Stomach (tissue), 9 donors: ENCODE results near the gene RAB3GAP2. TPM values are rescaled to one million over a fixed set of nuclear protein-coding genes. Genes with fewer than 3 reads are reported as not detected.
"Not testable (repeated sequence)": the region's sequence is repeated elsewhere in the genome, so short reads cannot be mapped to it uniquely, and the experiment has no call there.

Experiments used
- DNase-seq, 2 donors: peaks; one replicate each; pipeline versions ENCODE4 v3.0.0 to v3.0.0-alpha.2; 2013 to 2019
- H3K27ac ChIP-seq, 5 donors: fragments of 200-600 bp in 4 of 5; sonication (generic) in 4 of 5; one replicate each; pipeline ENCODE4 v1.5.1; 2013 to 2019; ENCODE audit warnings: mild to moderate bottlenecking in 1 of 5, moderate library complexity in 1 of 5
- H3K27me3 ChIP-seq, 3 donors: fragments of 200-600 bp; sonication (generic); one replicate each; pipeline ENCODE4 v1.5.1; 2017 to 2019; ENCODE audit warnings: mixed run types in 1 of 3
- H3K36me3 ChIP-seq, 4 donors: fragments of 200-600 bp; sonication (generic); 1 replicate in 3 of 4; 2 replicates in 1 of 4; pipeline ENCODE4 v1.5.1; 2016 to 2019
- H3K4me1 ChIP-seq, 4 donors: fragments of 200-600 bp; sonication (generic); one replicate each; pipeline ENCODE4 v1.5.1; 2016 to 2019
- H3K4me3 ChIP-seq, 4 donors: fragments of 200-600 bp; sonication (generic) in 3 of 4; one replicate each; pipeline ENCODE4 v1.5.1; 2016 to 2019; ENCODE audit warnings: mild to moderate bottlenecking in 1 of 4
- H3K9me3 ChIP-seq, 4 donors: fragments of 200-600 bp; sonication (generic); one replicate each; pipeline ENCODE4 v1.5.1; 2016 to 2019
- EP300 ChIP-seq: sonication (generic); formaldehyde crosslinking; IDR thresholded peaks from one replicate; pipeline ENCODE4 v1.6.1; 2017; ENCODE audit warnings: antibody characterized with exemption
- POLR2A ChIP-seq, 4 donors: fragments of 450-650 bp; IDR thresholded peaks; one replicate each; pipeline ENCODE4 v1.6.1; 2016; ENCODE audit warnings: antibody characterized with exemption in 4 of 4, control low read depth in 2 of 4, mild to moderate bottlenecking in 1 of 4, moderate library complexity in 1 of 4
- POLR2AphosphoS5 ChIP-seq, 3 donors: sonication (generic); formaldehyde crosslinking; IDR thresholded peaks; one replicate each; pipeline ENCODE4 v1.6.1; 2016; ENCODE audit warnings: antibody characterized with exemption in 3 of 3
- WGBS, 5 donors: extraction: QIAGEN DNeasy Blood & Tissue Kit in 3 of 5; methylation state at CpG; one replicate each; pipeline versions ENCODE4 v1.1.5 to v1.1.7; 2013 to 2018; 5-methylcytosine and 5-hydroxymethylcytosine counted together
- intact Hi-C: fragments of 100-400 bp; cut with DNase I; formaldehyde crosslinking; loops from one replicate; pipeline ENCODE4 v1.15.1; 2023; ENCODE audit warnings: low total_unique reads
- polyA plus RNA-seq, 3 donors: library from polyadenylated mRNA; stranded (reverse); fragments of 200-250 nt; gene quantifications; one replicate each; pipeline ENCODE4 v1.2.3, GENCODE V29; 2013
- total RNA-seq, 5 donors: library from RNA; depleted of rRNA; stranded (reverse); fragments of >200 nt; gene quantifications; one replicate each; pipeline versions ENCODE4 v1.1.0 to v1.2.3, GENCODE V29; 2014 to 2016
- TF ChIP-seq, protein P1 (sequence below), 7 experiments: fragments of 450-650 bp in 4 of 7; fragments of 200-600 bp in 3 of 7; sonication (generic) in 3 of 7; IDR thresholded peaks; one replicate each; pipeline ENCODE4 v1.5.1; 2016 to 2019; ENCODE audit warnings: antibody characterized with exemption in 7 of 7, control low read depth in 2 of 7, mild to moderate bottlenecking in 1 of 7
- donor health status: healthy with polysubstance abuse.
- donor health status: Bipolar disorder and iron deficiency.
- donor health status: healthy.

Gene RAB3GAP2
- total and polyA plus RNA-seq, 8 donors = 3.7 to 56.0 (median 14.8) TPM

DNA sequence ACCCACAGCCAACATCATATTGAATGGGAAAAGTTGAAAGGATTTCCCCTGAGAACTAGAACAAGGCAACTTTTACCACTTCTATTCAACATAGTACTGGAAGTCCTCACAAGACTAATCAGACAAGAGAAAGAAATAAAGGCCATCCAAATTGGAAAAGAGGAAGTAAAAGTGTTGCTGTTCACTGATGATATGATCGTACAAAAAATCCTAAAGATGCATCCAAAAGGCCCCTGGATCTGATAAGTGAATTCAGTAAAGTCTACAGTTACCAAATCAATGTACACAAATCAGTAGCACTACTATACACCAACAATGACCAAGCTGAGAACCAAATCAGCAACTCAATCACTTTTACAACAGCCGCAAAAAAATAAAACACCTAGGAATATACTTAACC is 28.3 kb downstream of the RAB3GAP2 start:
- TF ChIP-seq EP300 (no peak), POLR2AphosphoS5 (IDR thresholded peaks at IDR 0.05) (no peak), POLR2A (IDR thresholded peaks at IDR 0.05) (no peak)
- TF ChIP-seq, protein P1, sequence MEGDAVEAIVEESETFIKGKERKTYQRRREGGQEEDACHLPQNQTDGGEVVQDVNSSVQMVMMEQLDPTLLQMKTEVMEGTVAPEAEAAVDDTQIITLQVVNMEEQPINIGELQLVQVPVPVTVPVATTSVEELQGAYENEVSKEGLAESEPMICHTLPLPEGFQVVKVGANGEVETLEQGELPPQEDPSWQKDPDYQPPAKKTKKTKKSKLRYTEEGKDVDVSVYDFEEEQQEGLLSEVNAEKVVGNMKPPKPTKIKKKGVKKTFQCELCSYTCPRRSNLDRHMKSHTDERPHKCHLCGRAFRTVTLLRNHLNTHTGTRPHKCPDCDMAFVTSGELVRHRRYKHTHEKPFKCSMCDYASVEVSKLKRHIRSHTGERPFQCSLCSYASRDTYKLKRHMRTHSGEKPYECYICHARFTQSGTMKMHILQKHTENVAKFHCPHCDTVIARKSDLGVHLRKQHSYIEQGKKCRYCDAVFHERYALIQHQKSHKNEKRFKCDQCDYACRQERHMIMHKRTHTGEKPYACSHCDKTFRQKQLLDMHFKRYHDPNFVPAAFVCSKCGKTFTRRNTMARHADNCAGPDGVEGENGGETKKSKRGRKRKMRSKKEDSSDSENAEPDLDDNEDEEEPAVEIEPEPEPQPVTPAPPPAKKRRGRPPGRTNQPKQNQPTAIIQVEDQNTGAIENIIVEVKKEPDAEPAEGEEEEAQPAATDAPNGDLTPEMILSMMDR (IDR thresholded peaks at IDR 0.05) = no peak
- H3K27ac ChIP-seq = no peak overlapping the region
- no peak overlapping the region for H3K4me3 ChIP-seq
- 89 to 98% (median 96%) methylated on average over 2 of the region's 2 CpGs for WGBS, 5 donors
- peaks cover 0 to 25% (median 6%) of the 10 kb centered on the region in 4 donors for H3K4me1 ChIP-seq
- no peak for DNase-seq
- peaks cover 1 to 6% (median 4%) of the 10 kb centered on the region in 4 donors for H3K9me3 ChIP-seq
- intact Hi-C loops = no loop called here
- no peaks in the 10 kb centered on the region for H3K27me3 ChIP-seq
- peaks cover 3 to 5% (median 4%) of the 10 kb centered on the region in 4 donors for H3K36me3 ChIP-seq

DNA sequence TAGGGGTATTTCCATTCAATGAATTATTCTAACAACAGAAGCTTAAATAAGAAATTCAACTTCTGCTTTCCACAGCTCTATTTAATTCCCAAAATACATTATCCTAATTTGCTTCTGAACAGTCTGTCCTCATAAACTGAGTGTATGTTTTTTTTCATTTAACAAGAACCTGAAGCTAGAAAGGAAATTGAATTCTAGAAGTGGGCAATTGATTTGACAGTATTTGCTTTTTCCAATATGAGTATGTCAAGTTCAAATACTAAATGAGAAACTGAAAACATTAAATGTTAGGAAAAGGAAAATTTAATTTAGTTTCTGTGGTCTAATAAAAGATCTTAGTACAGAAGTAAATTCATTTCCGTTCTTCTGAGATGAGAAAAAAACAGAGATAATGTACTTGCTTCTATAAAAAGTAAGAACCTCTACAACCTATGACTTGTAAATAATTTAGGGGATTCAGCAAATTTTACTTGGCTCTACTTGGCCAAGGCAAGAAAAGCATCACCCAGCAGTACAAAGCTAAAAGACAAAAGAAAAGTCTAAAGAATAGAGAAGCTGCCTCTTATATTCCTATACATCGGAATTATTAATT is 31.1 kb downstream of the RAB3GAP2 start:
- WGBS, 5 donors = 82 to 89% (median 86%) methylated on average over 2 of the region's 2 CpGs
- Histone ChIP-seq H3K4me1 (peaks cover 0 to 26% (median 7%) of the 10 kb centered on the region in 4 donors), H3K9me3 (no peaks in the 10 kb centered on the region), H3K27me3 (no peaks in the 10 kb centered on the region), H3K4me3 (no peak overlapping the region), H3K27ac (no peak overlapping the region), H3K36me3 (no peaks in the 10 kb centered on the region)
- TF ChIP-seq POLR2AphosphoS5 (IDR thresholded peaks at IDR 0.05) = no peak
- TF ChIP-seq, protein P1 (IDR thresholded peaks at IDR 0.05) = no peak
- no peak for TF ChIP-seq EP300
- TF ChIP-seq POLR2A (IDR thresholded peaks at IDR 0.05) = no peak
- intact Hi-C loops = no loop called here
- no peak for DNase-seq

DNA sequence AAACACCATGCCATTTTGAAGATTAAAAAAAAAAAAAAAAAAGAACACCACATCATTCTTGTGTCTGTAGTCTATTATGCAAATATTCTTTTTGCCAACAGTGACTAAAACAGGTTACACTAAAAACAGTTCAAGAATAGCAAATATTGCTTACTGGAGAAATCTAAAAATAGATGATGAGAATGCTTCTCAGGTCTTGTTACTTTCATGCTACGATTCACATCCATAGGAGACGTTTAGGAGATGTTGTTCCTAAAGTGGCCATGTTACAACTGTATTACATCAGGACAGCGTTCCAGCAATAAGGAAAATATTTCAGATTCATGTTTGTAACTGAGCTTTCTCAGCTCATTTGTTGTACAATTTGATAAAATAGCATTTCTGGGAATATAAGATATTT is 32.3 kb downstream of the RAB3GAP2 start:
- 81 to 94% (median 90%) methylated on average over 3 of the region's 3 CpGs for WGBS, 5 donors
- intact Hi-C loops = no loop called here

DNA sequence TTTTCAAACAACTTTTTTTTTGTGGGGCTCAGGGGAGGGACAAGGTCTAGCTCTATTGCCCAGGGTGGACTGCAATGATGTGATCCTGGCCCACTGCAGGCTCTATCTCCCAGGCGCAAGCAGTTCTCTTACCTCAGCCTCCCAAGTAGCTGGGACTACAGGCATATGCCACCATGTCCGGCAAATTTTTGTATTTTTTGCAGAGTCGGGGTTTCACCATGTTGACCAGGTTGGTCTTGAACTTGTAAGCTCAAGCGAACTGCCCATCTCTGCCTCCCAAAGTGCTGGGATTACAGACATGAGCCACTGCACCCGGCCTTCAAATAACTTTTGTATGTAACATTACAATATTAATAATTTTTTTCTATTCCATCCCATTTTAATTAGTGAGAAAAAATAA is 33.0 kb downstream of the RAB3GAP2 start:
- no peak overlapping the region for H3K27ac ChIP-seq
- H3K27me3 ChIP-seq = no peaks in the 10 kb centered on the region
- no peaks in the 10 kb centered on the region for H3K9me3 ChIP-seq
- TF ChIP-seq POLR2AphosphoS5 (IDR thresholded peaks at IDR 0.05) = no peak
- no peak for TF ChIP-seq POLR2A (IDR thresholded peaks at IDR 0.05)
- TF ChIP-seq, protein P1 (IDR thresholded peaks at IDR 0.05) = no peak
- TF ChIP-seq EP300 = no peak
- intact Hi-C loops = no loop called here
- H3K4me1 ChIP-seq = peaks cover 0 to 35% (median 17%) of the 10 kb centered on the region in 4 donors
- 95 to 98% (median 98%) methylated on average over 5 of the region's 5 CpGs for WGBS, 5 donors
- DNase-seq = no peak
- H3K36me3 ChIP-seq = no peaks in the 10 kb centered on the region
- H3K4me3 ChIP-seq = no peak overlapping the region

More for the DNA sequence above, 32.3 kb downstream of the RAB3GAP2 start:
- DNase-seq = no peak
- H3K9me3 ChIP-seq = no peaks in the 10 kb centered on the region
- no peaks in the 10 kb centered on the region for H3K36me3 ChIP-seq
- TF ChIP-seq POLR2AphosphoS5 (IDR thresholded peaks at IDR 0.05) = no peak
- TF ChIP-seq, protein P1 (IDR thresholded peaks at IDR 0.05) = no peak
- no peak for TF ChIP-seq POLR2A (IDR thresholded peaks at IDR 0.05)
- TF ChIP-seq EP300 = no peak
- peaks cover 0 to 35% (median 15%) of the 10 kb centered on the region in 4 donors for H3K4me1 ChIP-seq
- no peaks in the 10 kb centered on the region for H3K27me3 ChIP-seq
- H3K27ac ChIP-seq = no peak overlapping the region
- no peak overlapping the region for H3K4me3 ChIP-seq

DNA sequence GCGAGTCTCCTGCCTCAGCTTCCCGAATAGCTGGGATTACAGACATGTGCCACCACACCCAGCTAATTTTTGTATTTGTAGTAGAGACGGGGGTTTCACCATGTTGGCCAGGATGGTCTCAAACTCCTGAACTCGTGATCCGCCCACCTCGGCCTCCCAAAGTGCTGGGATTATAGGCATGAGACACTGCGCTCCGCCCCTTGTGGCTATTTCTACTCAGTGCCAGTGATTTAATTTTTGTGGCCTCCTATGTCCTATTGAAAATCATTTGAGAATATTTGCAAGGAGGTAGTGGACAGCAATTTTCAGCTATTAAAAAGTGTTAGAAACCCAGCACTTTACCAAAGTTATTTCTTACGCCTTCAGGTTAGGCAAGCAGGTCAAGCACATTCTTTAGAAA is 36.0 kb downstream of the RAB3GAP2 start:
- H3K27me3 ChIP-seq, H3K9me3 ChIP-seq, H3K27ac ChIP-seq, DNase-seq, H3K4me3 ChIP-seq, intact Hi-C loops: not testable (repeated sequence)
- Histone ChIP-seq H3K36me3 (peaks cover 3 to 14% (median 9%) of the 10 kb centered on the region in 4 donors), H3K4me1 (peaks cover 0 to 25% (median 16%) of the 10 kb centered on the region in 4 donors)
- WGBS, 5 donors = 96 to 98% (median 97%) methylated on average over 9 of the region's 9 CpGs
